ENCODE data around the gene OR1D5.

The OR1D5 gene

GRCh38 chr17:3046753-3047152 lies 16.7 kb downstream of the OR1D5 start:
- no peak for DNase-seq (ENCODE audit: low spot score)
- in situ Hi-C loops (cut with MboI; ENCODE audit: low sequenced_read_pairs, unreplicated experiment): loop anchor here (25.0 kb wide), 1 partner anchor 591 kb away; the partner anchor contains the start of genes CTNS and SHPK
- no peak for TF ChIP-seq CTCF (IDR thresholded peaks at IDR 0.05; ENCODE audit: borderline replicate concordance, control extremely low read depth, extremely low read depth, insufficient read depth, missing control alignments)

DNA sequence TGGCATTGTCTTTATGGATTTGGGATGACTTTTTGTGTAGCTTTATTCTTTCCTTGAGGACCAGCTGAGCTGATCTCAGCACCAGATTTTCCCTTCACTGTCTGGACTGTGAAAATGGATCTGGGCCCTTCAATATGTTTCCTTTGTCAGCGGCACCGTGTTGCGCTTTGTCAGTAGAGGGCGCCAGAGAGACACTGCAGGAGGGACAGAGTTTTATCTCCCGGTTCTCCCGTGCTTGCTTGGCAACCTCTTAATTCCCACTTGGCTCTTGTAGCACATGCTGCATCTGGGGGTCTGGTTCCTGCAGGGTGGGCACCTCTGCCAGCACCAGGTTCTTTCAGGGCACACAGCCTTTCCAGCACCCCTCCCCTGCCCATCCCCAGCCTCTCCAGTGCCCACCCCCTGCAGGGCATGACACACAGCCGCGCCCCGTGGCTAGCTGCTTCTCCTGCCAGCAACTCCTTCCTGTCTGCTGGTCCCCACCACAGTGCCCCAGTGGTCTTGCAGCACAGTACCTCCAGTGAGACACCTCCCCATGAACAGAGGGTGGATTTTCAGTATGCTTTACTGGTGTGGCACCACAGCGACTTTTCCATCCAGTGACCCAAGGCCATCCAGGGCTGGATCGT lies 19.6 kb downstream of the OR1D5 start:
- TF ChIP-seq CTCF (IDR thresholded peaks at IDR 0.05; ENCODE audit: borderline replicate concordance, control extremely low read depth, extremely low read depth, insufficient read depth, missing control alignments): no peak
- in situ Hi-C loops (cut with MboI; ENCODE audit: low sequenced_read_pairs, unreplicated experiment): loop anchor here (25.0 kb wide), 1 partner anchor 593 kb away; the partner anchor contains the start of genes CTNS and SHPK
- no peak for DNase-seq (ENCODE audit: low spot score)

GRCh38 chr17:3040882-3041281 lies 22.5 kb downstream of the OR1D5 start:
- in situ Hi-C loops (cut with MboI; ENCODE audit: low sequenced_read_pairs, unreplicated experiment): loop anchor here (25.0 kb wide), 1 partner anchor 596 kb away; the partner anchor contains the start of genes CTNS and SHPK
- no peak for TF ChIP-seq CTCF (IDR thresholded peaks at IDR 0.05; ENCODE audit: borderline replicate concordance, control extremely low read depth, extremely low read depth, insufficient read depth, missing control alignments)
- DNase-seq (ENCODE audit: low spot score): no peak

DNA sequence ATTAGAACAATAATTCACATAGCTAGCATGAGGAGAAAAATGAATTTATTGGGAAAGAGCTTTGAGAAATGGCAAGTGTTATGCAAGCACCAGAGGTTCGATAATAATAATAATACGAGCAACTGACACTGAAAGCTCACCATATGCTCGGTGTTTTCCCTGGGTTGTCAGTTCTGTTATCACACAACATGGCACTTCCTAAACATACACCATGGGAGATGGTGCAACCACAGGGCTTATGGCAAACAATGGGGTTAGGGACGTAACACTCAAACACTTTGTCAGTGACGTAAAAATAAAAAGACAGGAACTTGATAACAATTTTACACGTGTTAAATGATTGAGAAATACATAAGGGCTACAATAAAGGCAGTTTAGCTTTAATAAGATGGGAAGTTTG lies 23.7 kb downstream of the OR1D5 start:
- in situ Hi-C loops (cut with MboI; ENCODE audit: low sequenced_read_pairs, unreplicated experiment): loop anchor here (25.0 kb wide), 1 partner anchor 598 kb away; the partner anchor contains the start of genes CTNS and SHPK
- no peak for DNase-seq (ENCODE audit: low spot score)
- no peak for TF ChIP-seq CTCF (IDR thresholded peaks at IDR 0.05; ENCODE audit: borderline replicate concordance, control extremely low read depth, extremely low read depth, insufficient read depth, missing control alignments)

GRCh38 chr17:3038941-3039340 lies 24.5 kb downstream of the OR1D5 start:
- TF ChIP-seq CTCF (IDR thresholded peaks at IDR 0.05; ENCODE audit: borderline replicate concordance, control extremely low read depth, extremely low read depth, insufficient read depth, missing control alignments): no peak
- in situ Hi-C loops (cut with MboI; ENCODE audit: low sequenced_read_pairs, unreplicated experiment): loop anchor here (25.0 kb wide), 1 partner anchor 598 kb away; the partner anchor contains the start of genes CTNS and SHPK
- no peak for DNase-seq (ENCODE audit: low spot score)

- no peak for TF ChIP-seq CTCF (IDR thresholded peaks at IDR 0.05; ENCODE audit: borderline replicate concordance, control extremely low read depth, extremely low read depth, insufficient read depth, missing control alignments)
- DNase-seq (ENCODE audit: low spot score): no peak
- in situ Hi-C loops (cut with MboI; ENCODE audit: low sequenced_read_pairs, unreplicated experiment): loop anchor here (25.0 kb wide), 1 partner anchor 600 kb away; the partner anchor contains the start of genes CTNS and SHPK
Measured at GRCh38 chr17:3037259-3037658, 26.1 kb downstream of the OR1D5 start.

All from GM13976 (cell line).